Stimulated activated CD8-positive, alpha-beta memory T cell treated with anti-CD3 and anti-CD28 coated beads, Interleukin-15, amount 100 ng/mL, for 24 hours (primary cell): ENCODE measurements around the gene ADAMTS1.
"Not testable (repeated sequence)": the region's sequence is repeated elsewhere in the genome, so short reads cannot be mapped to it uniquely, and the experiment has no call there.

Experiments
- DNase-seq: peaks from one replicate; pipeline ENCODE4 v3.0.0-alpha.2; 2020; ENCODE audit warnings: low read depth

Gene ADAMTS1

GRCh38 chr21:26845066-26845758 is at the start of gene ADAMTS1:
ADAMTS1 (minus strand) TSS chr21:26845409; CDS start chr21:26844954, 455 bp downstream.
- DNase-seq = no peak

GRCh38 chr21:26892151-26892550 is 46.9 kb upstream of the ADAMTS1 start:
- DNase-seq = no peak

- no peak for DNase-seq
Observed at GRCh38 chr21:26888931-26889330, 43.7 kb upstream of the ADAMTS1 start.

- no peak for DNase-seq
Observed at GRCh38 chr21:26888256-26888655, 43.0 kb upstream of the ADAMTS1 start.

GRCh38 chr21:26887251-26887650 is 42.0 kb upstream of the ADAMTS1 start:
- DNase-seq = no peak

- no peak for DNase-seq
Observed at GRCh38 chr21:26884436-26884835, 39.2 kb upstream of the ADAMTS1 start.

GRCh38 chr21:26883768-26884167 is 38.6 kb upstream of the ADAMTS1 start:
- DNase-seq = no peak

GRCh38 chr21:26881504-26882228 is 36.5 kb upstream of the ADAMTS1 start:
- no peak for DNase-seq

- no peak for DNase-seq
Observed at GRCh38 chr21:26877018-26877417, 31.8 kb upstream of the ADAMTS1 start.

GRCh38 chr21:26874347-26874746 is 29.1 kb upstream of the ADAMTS1 start:
- no peak for DNase-seq

- DNase-seq = no peak
Observed at GRCh38 chr21:26865857-26866256, 20.6 kb upstream of the ADAMTS1 start.

GRCh38 chr21:26856871-26857350 is 11.7 kb upstream of the ADAMTS1 start:
- DNase-seq = not testable (repeated sequence)

- not testable (repeated sequence) for DNase-seq
Observed at GRCh38 chr21:26854695-26855094, 9.5 kb upstream of the ADAMTS1 start.

GRCh38 chr21:26852423-26852822 is 7.2 kb upstream of the ADAMTS1 start:
- no peak for DNase-seq

GRCh38 chr21:26851109-26851944 is 6.1 kb upstream of the ADAMTS1 start:
- DNase-seq = no peak

GRCh38 chr21:26850116-26850643 is 5.0 kb upstream of the ADAMTS1 start:
- no peak for DNase-seq

- DNase-seq = no peak
Observed at GRCh38 chr21:26849428-26850115, 4.4 kb upstream of the ADAMTS1 start.

- DNase-seq = no peak
Observed at GRCh38 chr21:26847921-26848320, 2.7 kb upstream of the ADAMTS1 start.

GRCh38 chr21:26847002-26847401 is 1.8 kb upstream of the ADAMTS1 start:
- no peak for DNase-seq

- DNase-seq = no peak
Observed at GRCh38 chr21:26846036-26846931, 1.1 kb upstream of the ADAMTS1 start.

GRCh38 chr21:26845759-26846035 is 488 bp upstream of the ADAMTS1 start:
- no peak for DNase-seq
